Stimulated activated CD4-positive, alpha-beta T cell treated with anti-CD3 and anti-CD28 coated beads, Interleukin-4, amount 100 ng/mL, for 4 hours (primary cell): ENCODE data around the gene RGPD3.
"Not testable (repeated sequence)": the region's sequence is repeated elsewhere in the genome, so short reads cannot be mapped to it uniquely, and the experiment has no call there.

Experiments used
- DNase-seq, 2 experiments: peaks; one replicate each; pipeline ENCODE4 v3.0.0-alpha.2; 2020

RGPD3 gene

GRCh38 chr2:106479563-106479962 is 11.3 kb upstream of the RGPD3 start:
- DNase-seq: not testable (repeated sequence)

GRCh38 chr2:106477647-106478046 is 9.4 kb upstream of the RGPD3 start:
- not testable (repeated sequence) for DNase-seq

DNA sequence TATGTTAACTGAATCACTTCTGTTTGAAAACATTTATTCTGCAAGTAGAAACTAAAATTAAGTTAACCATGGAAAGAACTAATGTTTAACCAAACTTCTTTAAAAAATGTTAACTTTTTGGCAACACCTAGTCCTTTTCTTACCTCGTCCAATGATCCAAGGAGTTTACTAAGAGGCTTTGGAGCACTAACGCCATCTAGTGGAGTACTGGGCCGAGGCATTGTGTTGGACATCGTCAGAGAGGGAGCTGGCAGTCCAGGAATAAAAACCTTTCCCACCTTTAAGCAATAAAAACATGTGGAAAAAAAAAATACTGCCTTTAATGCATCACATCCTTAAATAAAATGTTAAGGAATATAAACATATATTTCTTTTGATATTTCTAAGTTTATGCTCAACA is 2.4 kb upstream of the RGPD3 start:
- peak; percentile 23 to 42 for DNase-seq

DNA sequence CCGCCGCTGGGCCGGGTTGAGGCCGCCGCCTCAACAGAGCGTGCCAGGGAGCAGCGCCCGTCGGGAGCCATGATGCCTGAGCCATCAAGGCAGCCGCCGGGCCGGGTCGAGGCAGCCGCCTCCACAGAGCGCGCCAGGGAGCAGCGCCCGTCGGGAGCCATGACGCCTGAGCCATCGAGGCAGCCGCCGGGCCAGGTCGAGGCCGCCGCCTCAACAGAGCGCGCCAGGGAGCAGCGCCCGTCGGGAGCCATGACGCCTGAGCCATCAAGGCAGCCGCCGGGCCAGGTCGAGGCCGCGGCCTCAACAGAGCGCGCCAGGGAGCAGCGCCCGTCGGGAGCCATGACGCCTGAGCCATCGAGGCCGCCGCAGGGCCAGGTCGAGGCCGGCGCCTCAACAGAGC is 697 bp downstream of the RGPD3 start:
- not testable (repeated sequence) for DNase-seq

DNA sequence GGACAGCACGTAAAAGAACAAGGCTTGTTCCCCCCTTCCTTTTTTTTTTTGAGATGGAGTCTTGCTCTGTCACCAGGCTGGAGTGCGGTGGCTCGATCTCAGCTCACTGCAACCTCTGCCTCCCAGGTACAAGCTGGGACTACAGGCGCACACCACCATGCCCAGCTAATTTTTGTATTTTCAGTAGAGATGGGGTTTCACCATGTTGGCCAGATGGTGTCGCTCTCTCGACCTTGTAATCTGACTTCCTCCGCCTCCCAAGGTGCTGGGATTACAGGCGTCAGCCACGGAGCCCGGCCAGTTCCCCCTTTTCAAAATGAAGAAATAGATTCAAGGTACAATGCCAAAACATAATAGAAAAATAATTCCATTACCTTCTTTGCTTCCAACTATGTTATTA is 6.3 kb downstream of the RGPD3 start:
- not testable (repeated sequence) for DNase-seq

DNA sequence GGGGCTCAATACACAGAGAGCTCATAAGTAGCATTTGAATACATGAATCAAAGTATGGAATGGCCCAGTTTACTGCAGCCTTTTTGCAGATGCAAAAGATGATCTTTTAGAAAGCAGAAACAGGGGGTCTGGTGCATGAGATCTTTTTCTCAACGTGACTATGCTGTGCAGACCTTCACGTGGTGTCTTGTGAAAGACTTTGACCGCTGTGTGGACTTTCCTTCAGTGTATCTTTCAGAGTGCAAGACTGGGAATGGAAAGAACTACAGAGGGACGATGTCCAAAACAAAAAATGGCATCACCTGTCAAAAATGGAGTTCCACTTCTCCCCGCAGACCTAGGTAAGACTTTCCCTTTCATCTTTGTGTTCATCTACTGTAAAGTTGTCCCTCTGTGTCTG is 77.5 kb downstream of the RGPD3 start:
- not testable (repeated sequence) for DNase-seq

- DNase-seq: not testable (repeated sequence)
Measured at GRCh38 chr2:106388814-106389410, 79.3 kb downstream of the RGPD3 start.

GRCh38 chr2:106384548-106384947 is 83.7 kb downstream of the RGPD3 start:
- not testable (repeated sequence) for DNase-seq

- DNase-seq: not testable (repeated sequence)
Measured at GRCh38 chr2:106381867-106382266, 86.3 kb downstream of the RGPD3 start.

- DNase-seq: not testable (repeated sequence)
Measured at GRCh38 chr2:106379567-106379966, 88.6 kb downstream of the RGPD3 start.

GRCh38 chr2:106369182-106369581 is 99.0 kb downstream of the RGPD3 start:
- not testable (repeated sequence) for DNase-seq

GRCh38 chr2:106366204-106366885 is 101.9 kb downstream of the RGPD3 start:
- no peak for DNase-seq

DNA sequence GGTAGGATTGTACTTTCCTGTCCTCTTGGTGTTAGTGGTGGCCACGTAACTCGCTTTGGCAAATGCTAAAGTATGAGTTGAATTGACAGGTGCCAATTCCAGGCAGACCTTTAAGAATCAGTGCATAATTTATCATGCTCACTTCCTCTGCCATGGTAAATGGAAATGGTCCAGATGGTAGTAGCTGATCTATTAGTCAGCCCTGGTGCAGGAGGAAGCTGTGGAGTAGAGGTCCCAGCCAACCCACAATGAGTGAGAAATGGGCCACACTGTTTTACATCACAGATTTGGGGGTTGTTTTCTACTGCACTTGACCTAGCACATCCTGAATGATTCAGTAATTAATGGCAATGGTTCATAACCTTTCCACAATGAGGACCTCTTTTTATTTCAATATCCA is 104.4 kb downstream of the RGPD3 start:
- DNase-seq: no peak

DNA sequence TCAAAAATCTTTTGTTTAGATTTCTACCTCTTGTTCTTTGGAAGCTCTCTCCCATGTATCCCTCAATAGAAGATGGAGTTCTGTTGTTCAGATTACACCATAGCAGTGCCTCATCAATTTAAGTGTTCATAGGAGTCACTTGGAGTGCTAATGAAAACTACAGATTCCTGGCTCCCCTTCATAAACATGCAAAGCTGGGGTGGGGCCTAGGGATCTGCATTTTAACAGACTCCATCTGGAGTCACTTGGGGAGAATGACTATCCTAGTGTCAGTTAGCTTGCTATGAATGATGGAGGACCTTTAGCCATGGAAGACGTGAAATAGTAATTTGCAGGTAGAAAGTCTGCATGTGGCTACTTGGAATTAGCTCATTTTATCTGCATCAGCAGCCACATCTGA is 105.4 kb downstream of the RGPD3 start:
- DNase-seq: no peak

- no peak for DNase-seq
Measured at GRCh38 chr2:106359512-106359911, 108.7 kb downstream of the RGPD3 start.

DNA sequence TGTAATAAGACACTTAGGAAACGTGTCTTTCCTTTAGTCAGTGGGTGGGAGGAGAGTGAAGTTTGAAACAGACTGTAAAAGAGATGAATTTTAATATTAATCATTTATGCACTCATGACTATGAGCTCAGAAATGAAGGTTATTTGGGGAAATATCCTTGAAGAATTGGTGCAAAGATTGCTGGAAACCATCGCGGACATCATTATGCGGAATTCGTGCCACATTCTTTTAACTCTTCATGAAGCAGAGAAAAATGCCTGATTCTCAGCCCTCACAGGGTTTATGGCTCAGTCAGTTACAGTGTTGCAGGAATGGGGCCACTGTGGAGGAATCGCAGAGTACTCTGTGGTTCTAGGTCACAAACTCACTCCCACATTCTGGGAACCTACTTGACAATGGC is 109.7 kb downstream of the RGPD3 start:
- DNase-seq: no peak

DNA sequence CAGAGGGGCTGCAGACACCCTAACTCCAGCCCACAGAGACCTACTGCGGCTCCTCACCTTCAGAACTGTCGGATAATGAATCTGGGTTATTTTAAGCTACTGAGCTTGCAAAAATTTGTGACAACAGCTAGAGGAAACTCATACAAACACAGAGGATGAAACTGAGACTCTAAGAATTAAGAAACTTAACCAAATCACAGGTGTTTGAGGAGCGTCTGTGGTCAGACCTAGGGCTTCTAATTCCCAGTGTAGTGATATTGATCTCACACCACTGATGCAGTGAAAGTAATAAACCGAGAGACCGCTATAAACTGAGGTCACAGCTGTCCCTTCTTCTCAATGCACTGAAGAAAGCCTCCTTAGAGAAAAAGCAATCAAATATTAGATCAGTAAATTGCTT is 110.1 kb downstream of the RGPD3 start:
- DNase-seq: no peak

DNA sequence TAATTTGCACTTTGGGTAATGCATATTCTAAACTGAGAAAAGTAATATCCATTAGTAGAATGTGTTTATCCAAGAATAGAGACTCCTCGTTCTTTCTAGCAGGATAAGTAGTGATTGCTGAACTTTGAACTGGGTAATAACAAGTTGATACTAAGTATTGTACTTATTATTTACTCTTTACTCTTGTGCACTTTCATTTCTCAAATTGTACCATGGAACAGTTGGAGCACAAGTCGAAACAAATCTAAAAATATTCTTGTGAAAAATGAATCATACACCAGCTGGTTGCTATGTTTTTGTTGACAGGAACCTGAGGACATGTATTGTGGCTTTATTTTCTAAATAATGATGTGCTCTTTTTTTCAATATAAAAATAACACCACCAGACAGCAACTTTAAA is 111.9 kb downstream of the RGPD3 start:
- no peak for DNase-seq

GRCh38 chr2:106353676-106354075 is 114.5 kb downstream of the RGPD3 start:
- DNase-seq: no peak

DNA sequence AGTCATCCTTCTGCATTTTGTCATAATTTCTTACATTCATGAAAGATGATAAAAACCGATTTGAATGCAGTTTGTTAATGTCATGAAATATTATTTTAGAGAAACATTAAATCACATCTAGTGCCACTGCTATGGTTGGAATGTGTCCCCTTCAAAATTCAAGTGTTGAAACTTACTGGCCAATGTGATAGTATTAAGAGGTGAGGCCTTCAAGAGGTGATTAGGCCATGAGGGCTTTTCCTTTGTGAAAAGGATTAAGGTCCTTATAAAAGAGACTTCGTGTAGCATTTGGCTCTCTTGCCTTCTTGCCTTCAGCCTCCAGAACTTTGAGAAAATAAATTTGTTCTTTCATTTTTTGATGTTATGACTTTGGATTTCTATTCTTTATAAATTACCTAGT is 117.2 kb downstream of the RGPD3 start:
- DNase-seq: no peak

DNA sequence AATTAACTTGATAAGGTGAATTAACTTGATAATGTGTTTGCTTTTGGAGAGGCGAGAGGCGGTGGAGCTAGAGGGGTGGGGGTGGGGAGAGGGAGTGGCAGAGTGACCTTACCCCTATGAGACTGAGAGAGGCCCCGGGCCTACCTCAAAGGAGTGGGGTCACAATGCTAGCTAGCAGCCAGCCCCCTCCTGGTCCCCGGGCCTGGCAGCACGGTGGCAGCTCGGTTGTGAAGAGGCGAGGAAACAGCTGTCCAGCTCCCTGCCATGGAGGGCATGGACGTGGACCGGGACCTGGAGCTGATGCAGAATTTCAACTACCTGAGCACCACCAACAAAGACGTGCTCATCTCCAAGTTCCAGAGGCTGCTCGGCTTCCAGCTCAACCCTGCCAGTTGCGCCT is 123.9 kb downstream of the RGPD3 start:
- no peak for DNase-seq

- DNase-seq: no peak
Measured at GRCh38 chr2:106343274-106343673, 124.9 kb downstream of the RGPD3 start.

- DNase-seq: no peak
Measured at GRCh38 chr2:106342831-106343251, 125.4 kb downstream of the RGPD3 start.

DNA sequence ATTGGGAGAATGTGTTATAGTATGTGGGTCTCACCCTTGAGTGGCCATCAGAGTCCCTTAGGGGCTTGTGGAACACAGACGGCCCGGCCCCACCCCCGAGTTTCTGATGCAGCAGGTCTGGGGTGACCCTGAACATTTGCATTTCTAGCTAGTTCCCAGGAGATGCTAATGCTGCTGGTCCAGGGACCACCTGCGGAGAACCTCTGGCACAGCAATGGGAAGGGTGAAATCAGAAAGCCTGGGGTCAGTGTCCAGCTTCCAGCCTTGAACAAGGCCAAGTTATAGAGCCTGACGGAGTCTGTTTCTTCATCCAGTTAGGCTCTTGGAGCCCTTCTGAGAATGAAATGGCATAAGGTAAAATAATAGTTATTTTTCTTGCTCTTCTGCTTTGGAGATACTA is 126.5 kb downstream of the RGPD3 start:
- DNase-seq: no peak
